Measurements from ENCODE around the gene SLMAP. TPM values are rescaled to one million over a fixed set of nuclear protein-coding genes. Genes with fewer than 3 reads are reported as not detected.

The SLMAP gene
- total and polyA plus RNA-seq, 2 of the 13 experiments (the other 11 are each of a cell fraction or from before 2014, with no cell fraction given) = 24.0 to 48.3 TPM

DNA sequence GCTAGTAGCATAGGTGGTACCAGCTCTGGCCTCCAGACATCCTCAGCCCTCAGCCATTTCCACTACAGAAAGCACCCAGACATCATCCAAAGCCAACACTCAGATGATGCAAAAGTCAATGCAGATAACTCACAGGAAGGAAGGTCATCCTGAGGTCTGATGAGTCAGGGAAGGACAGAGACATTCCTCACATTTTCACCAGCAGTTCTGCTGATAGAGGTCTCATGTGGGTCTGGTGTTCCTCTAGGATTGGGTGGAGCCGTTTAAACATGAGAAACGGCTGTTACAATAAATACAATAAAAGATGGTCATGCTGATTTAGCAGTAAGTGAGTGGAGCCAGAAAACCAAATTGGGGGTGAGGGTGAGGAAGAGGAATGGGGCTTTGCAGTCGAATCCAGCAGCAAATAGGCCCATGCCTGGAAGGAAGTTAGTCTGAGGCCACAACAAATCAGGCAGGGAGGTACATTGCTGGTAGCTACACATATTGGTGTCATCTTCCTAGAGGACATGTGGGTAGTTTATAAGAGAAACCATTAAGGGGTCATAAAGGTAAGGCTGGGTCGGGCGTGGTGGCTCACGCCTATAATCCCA lies 218.8 kb downstream of the SLMAP start (continued):
- no peak for TF ChIP-seq ZNF7 (CRISPR knock-in tag; IDR thresholded peaks at IDR 0.05)
- no peak for TF ChIP-seq RELA (CRISPR knock-in tag; IDR thresholded peaks at IDR 0.05)
- no peak for TF ChIP-seq ZNF20 (CRISPR knock-in tag; IDR thresholded peaks at IDR 0.05)
- TF ChIP-seq DMTF1 (CRISPR knock-in tag; IDR thresholded peaks at IDR 0.05) = no peak
- no peak for TF ChIP-seq CCAR2 (optimal IDR thresholded peaks at IDR 0.05; ENCODE audit: low read depth, low read length)
- TF ChIP-seq RARA (CRISPR knock-in tag; IDR thresholded peaks at IDR 0.05) = peak; percentile 100
- no peak for TF ChIP-seq ZNF576 (CRISPR knock-in tag; IDR thresholded peaks at IDR 0.05)
- no peak for TF ChIP-seq SOX6 (IDR thresholded peaks at IDR 0.05)
- TF ChIP-seq SOX6 (CRISPR knock-in tag; IDR thresholded peaks at IDR 0.05) = peak; percentile 77
- TF ChIP-seq ZNF101 (CRISPR knock-in tag; IDR thresholded peaks at IDR 0.05; ENCODE audit: borderline replicate concordance, low read depth) = no peak
- TF ChIP-seq FOXO1 (CRISPR knock-in tag; IDR thresholded peaks at IDR 0.05) = peak; percentile 59; the same call in 1 of the 2 replicates
- no peak for TF ChIP-seq SNAPC5 (CRISPR knock-in tag; IDR thresholded peaks at IDR 0.05; ENCODE audit: borderline replicate concordance)
- no peak for TF ChIP-seq NFYB (CRISPR knock-in tag; IDR thresholded peaks at IDR 0.05)
- peak; percentile 63; the same call in 1 of the 2 replicates for TF ChIP-seq MIXL1 (CRISPR knock-in tag; IDR thresholded peaks at IDR 0.05)
- TF ChIP-seq ZZZ3 (CRISPR knock-in tag; IDR thresholded peaks at IDR 0.05; ENCODE audit: borderline replicate concordance) = no peak
- TF ChIP-seq SKIL (CRISPR knock-in tag; IDR thresholded peaks at IDR 0.05; ENCODE audit: borderline replicate concordance) = peak; percentile 94
- peak; percentile 62; the same call in 1 of the 2 replicates for TF ChIP-seq DMAP1 (CRISPR knock-in tag; IDR thresholded peaks at IDR 0.05)
- TF ChIP-seq SMARCC2 (IDR thresholded peaks at IDR 0.05) = no peak
- no peak for TF ChIP-seq ZNF740 (CRISPR knock-in tag; IDR thresholded peaks at IDR 0.05)
- no peak for TF ChIP-seq NBN (conservative IDR thresholded peaks at IDR 0.05)
- TF ChIP-seq RNF2 (conservative IDR thresholded peaks at IDR 0.05; ENCODE audit: low read depth) = no peak
- TF ChIP-seq POLR2AphosphoS5 (IDR thresholded peaks at IDR 0.05; ENCODE audit: low read depth, low read length) = no peak
- peak; percentile 55; the same call in 1 of the 2 replicates for TF ChIP-seq ZNF331 (CRISPR knock-in tag; IDR thresholded peaks at IDR 0.05)
- TF ChIP-seq ZNF230 (CRISPR knock-in tag; IDR thresholded peaks at IDR 0.05) = no peak
- TF ChIP-seq ZNF792 (CRISPR knock-in tag; IDR thresholded peaks at IDR 0.05) = peak; percentile 53; the same call in 1 of the 2 replicates
